Liver (tissue), 9 donors: ENCODE measurements around the gene CACNA1D. TPM values are rescaled to one million over a fixed set of nuclear protein-coding genes. Genes with fewer than 3 reads are reported as not detected.

Experiments used
- DNase-seq: peaks from one replicate; pipeline ENCODE4 v3.0.0-alpha.2; 2017; ENCODE audit warnings: low spot score
- H3K27ac ChIP-seq, 2 donors: one replicate each; pipeline ENCODE4 v1.7.0; 2013; ENCODE audit warnings: inconsistent platforms in 2 of 2, low read length in 2 of 2, control low read depth in 1 of 2, low read depth in 1 of 2, mild to moderate bottlenecking in 1 of 2
- H3K27me3 ChIP-seq, 4 donors: one replicate each; pipeline versions ENCODE4 v1.6.1 to v1.7.0; 2013; ENCODE audit warnings: low read length in 3 of 4, inconsistent platforms in 1 of 4, mild to moderate bottlenecking in 1 of 4, moderate library complexity in 1 of 4; ENCODE audit not compliant: control insufficient read depth in 4 of 4, insufficient read depth in 4 of 4
- H3K36me3 ChIP-seq, 4 donors: one replicate each; pipeline versions ENCODE4 v1.6.1 to v1.7.0; 2013; ENCODE audit warnings: low read length in 3 of 4, mild to moderate bottlenecking in 3 of 4, low read depth in 1 of 4, moderate library complexity in 1 of 4; ENCODE audit not compliant: control insufficient read depth in 4 of 4, insufficient read depth in 3 of 4
- H3K4me1 ChIP-seq, 4 donors: one replicate each; pipeline versions ENCODE4 v1.6.1 to v1.7.0; 2013; ENCODE audit warnings: low read length in 3 of 4, mild to moderate bottlenecking in 3 of 4, moderate library complexity in 1 of 4; ENCODE audit not compliant: control insufficient read depth in 4 of 4, insufficient read depth in 4 of 4
- H3K4me3 ChIP-seq, 3 donors: one replicate each; pipeline versions ENCODE4 v1.6.1 to v1.7.0; 2013; ENCODE audit warnings: low read length in 3 of 3, control low read depth in 1 of 3, low read depth in 1 of 3, mild to moderate bottlenecking in 1 of 3
- H3K9ac ChIP-seq, 2 donors: one replicate each; pipeline ENCODE4 v1.7.0; 2013; ENCODE audit warnings: low read length in 2 of 2, mild to moderate bottlenecking in 2 of 2, moderate library complexity in 2 of 2, control low read depth in 1 of 2, low read depth in 1 of 2
- H3K9me3 ChIP-seq, 4 donors: one replicate each; pipeline versions ENCODE4 v1.6.1 to v1.7.0; 2013; ENCODE audit warnings: low read length in 3 of 4; ENCODE audit not compliant: control insufficient read depth in 4 of 4
- ATF3 ChIP-seq: IDR thresholded peaks from 2 replicates; pipeline ENCODE4 v1.6.1; 2016; ENCODE audit warnings: antibody characterized with exemption
- CTCF ChIP-seq: fragments of 150-350 bp; IDR thresholded peaks from 2 replicates; pipeline ENCODE4 v1.5.1; 2017; ENCODE audit warnings: improper control_type of control experiment, low read depth, low read length; ENCODE audit not compliant: missing input control
- EGR1 ChIP-seq, 2 donors: IDR thresholded peaks; 2 replicates each; pipeline ENCODE4 v1.6.1; 2016 to 2018; ENCODE audit warnings: antibody characterized with exemption in 2 of 2, low read depth in 2 of 2
- FOXA1 ChIP-seq: IDR thresholded peaks from 2 replicates; pipeline ENCODE4 v1.6.1; 2016; ENCODE audit warnings: antibody characterized with exemption
- FOXA2 ChIP-seq: IDR thresholded peaks from 2 replicates; pipeline ENCODE4 v1.6.1; 2016; ENCODE audit warnings: antibody characterized with exemption
- GABPA ChIP-seq, 2 donors: IDR thresholded peaks in 1 of 2; conservative IDR thresholded peaks in 1 of 2; 2 replicates each; pipeline ENCODE4 v1.6.1; 2016; ENCODE audit warnings: antibody characterized with exemption in 2 of 2, mild to moderate bottlenecking in 1 of 2, moderate library complexity in 1 of 2
- HNF4A ChIP-seq, 2 donors: conservative IDR thresholded peaks; 2 replicates each; pipeline ENCODE4 v1.6.1; 2016; ENCODE audit warnings: antibody characterized with exemption in 2 of 2, mild to moderate bottlenecking in 2 of 2
- HNF4G ChIP-seq: IDR thresholded peaks from 2 replicates; pipeline ENCODE4 v1.6.1; 2016; ENCODE audit warnings: antibody characterized with exemption
- JUND ChIP-seq, 2 donors: IDR thresholded peaks; 2 replicates each; pipeline ENCODE4 v1.6.1; 2016; ENCODE audit warnings: antibody characterized with exemption in 2 of 2
- MAX ChIP-seq: IDR thresholded peaks from 2 replicates; pipeline ENCODE4 v1.6.1; 2016; ENCODE audit warnings: antibody characterized with exemption
- NR2F2 ChIP-seq: IDR thresholded peaks from 2 replicates; pipeline ENCODE4 v1.6.1; 2016; ENCODE audit warnings: antibody characterized with exemption
- RAD21 ChIP-seq, 2 donors: IDR thresholded peaks; 2 replicates each; pipeline ENCODE4 v1.6.1; 2016; ENCODE audit warnings: antibody characterized with exemption in 2 of 2, mild to moderate bottlenecking in 2 of 2
- REST ChIP-seq: IDR thresholded peaks from 2 replicates; pipeline ENCODE4 v1.6.1; 2016; ENCODE audit warnings: antibody characterized with exemption, mild to moderate bottlenecking
- RXRA ChIP-seq, 2 donors: IDR thresholded peaks; 2 replicates each; pipeline ENCODE4 v1.6.1; 2017 to 2018; ENCODE audit warnings: antibody characterized with exemption in 2 of 2, mild to moderate bottlenecking in 1 of 2
- SP1 ChIP-seq: IDR thresholded peaks from 2 replicates; pipeline ENCODE4 v1.6.1; 2018; ENCODE audit warnings: antibody characterized with exemption, mild to moderate bottlenecking
- TAF1 ChIP-seq: conservative IDR thresholded peaks from 2 replicates; pipeline ENCODE4 v1.6.1; 2016; ENCODE audit warnings: antibody characterized with exemption, mild to moderate bottlenecking
- YY1 ChIP-seq: IDR thresholded peaks from 2 replicates; pipeline ENCODE4 v1.6.1; 2016; ENCODE audit warnings: antibody characterized with exemption, mild to moderate bottlenecking
- ZBTB33 ChIP-seq: IDR thresholded peaks from 2 replicates; pipeline ENCODE4 v1.6.1; 2016; ENCODE audit warnings: antibody characterized with exemption
- WGBS: extraction: QIAGEN DNeasy Blood & Tissue Kit; methylation state at CpG from one replicate; pipeline ENCODE4 v1.1.7; 2013; 5-methylcytosine and 5-hydroxymethylcytosine counted together
- polyA plus RNA-seq, 2 donors: library from polyadenylated mRNA; stranded (reverse) in 1 of 2; unstranded in 1 of 2; fragments of 200-250 nt in 1 of 2; fragments of >200 nt in 1 of 2; fragmentation: Nextera tagmentation in 1 of 2; extraction: Ambion mirVana in 1 of 2; gene quantifications; one replicate each; pipeline versions ENCODE4 v1.2.1 to v1.2.3, GENCODE V29; 2013 to 2015
- total RNA-seq, 2 donors: library from RNA; depleted of rRNA; stranded (reverse); fragments of >200 nt; gene quantifications; one replicate each; pipeline ENCODE4 v1.2.3, GENCODE V29; 2014
- donor health status: healthy.
- donor health status: healthy.
- donor health status: healthy.
- donor health status: healthy.
- donor health status: healthy.

Gene CACNA1D
- total and polyA plus RNA-seq, 4 donors: 1.8 to 18.9 (median 3.4) TPM

GRCh38 chr3:53772562-53772961 lies 278.2 kb downstream of the CACNA1D start:
- H3K4me1 ChIP-seq: peaks cover 6 to 31% (median 23%) of the 10 kb centered on the region in 4 donors
- no peak for TF ChIP-seq FOXA2
- no peak for TF ChIP-seq SP1
- no peak for TF ChIP-seq ATF3
- no peak for TF ChIP-seq EGR1 (IDR thresholded peaks at IDR 0.05; ENCODE audit: low read depth in 2 of 2)
- TF ChIP-seq CTCF: no peak
- no peak for TF ChIP-seq GABPA (IDR thresholded peaks at IDR 0.05 in 1 of 2, conservative IDR thresholded peaks at IDR 0.05 in 1 of 2)
- no peak for TF ChIP-seq RXRA (IDR thresholded peaks at IDR 0.05)
- no peak for TF ChIP-seq NR2F2
- TF ChIP-seq RAD21 (IDR thresholded peaks at IDR 0.05): no peak
- no peak for TF ChIP-seq YY1
- no peak for TF ChIP-seq ZBTB33
- no peak for TF ChIP-seq TAF1
- no peak for TF ChIP-seq HNF4A (conservative IDR thresholded peaks at IDR 0.05)
- TF ChIP-seq JUND (IDR thresholded peaks at IDR 0.05): no peak
- H3K4me3 ChIP-seq: no peak overlapping the region
- no peaks in the 10 kb centered on the region for H3K36me3 ChIP-seq
- no peak for DNase-seq
- WGBS: 86% methylated on average over 14 of the region's 14 CpGs
- H3K9ac ChIP-seq: no peak overlapping the region
- H3K27me3 ChIP-seq: no peaks in the 10 kb centered on the region
- H3K9me3 ChIP-seq: no peaks in the 10 kb centered on the region
- H3K27ac ChIP-seq: no peak overlapping the region

GRCh38 chr3:53773021-53773436 lies 278.6 kb downstream of the CACNA1D start:
- no peak for DNase-seq
- WGBS: 91% methylated on average over 5 of the region's 5 CpGs
- Histone ChIP-seq H3K9me3 (no peaks in the 10 kb centered on the region), H3K36me3 (no peaks in the 10 kb centered on the region), H3K27me3 (no peaks in the 10 kb centered on the region), H3K27ac (no peak overlapping the region), H3K4me3 (no peak overlapping the region), H3K4me1 (peaks cover 6 to 31% (median 23%) of the 10 kb centered on the region in 4 donors), H3K9ac (no peak overlapping the region)
- TF ChIP-seq EGR1 (IDR thresholded peaks at IDR 0.05; ENCODE audit: low read depth in 2 of 2): no peak
- no peak for TF ChIP-seq JUND (IDR thresholded peaks at IDR 0.05)
- TF ChIP-seq HNF4G: no peak
- no peak for TF ChIP-seq YY1
- no peak for TF ChIP-seq RXRA (IDR thresholded peaks at IDR 0.05)
- no peak for TF ChIP-seq NR2F2
- no peak for TF ChIP-seq REST
- TF ChIP-seq FOXA1: no peak
- no peak for TF ChIP-seq RAD21 (IDR thresholded peaks at IDR 0.05)
- no peak for TF ChIP-seq CTCF
- TF ChIP-seq SP1: no peak
- TF ChIP-seq TAF1: no peak
- no peak for TF ChIP-seq ATF3
- TF ChIP-seq ZBTB33: no peak
- no peak for TF ChIP-seq HNF4A (conservative IDR thresholded peaks at IDR 0.05)
- no peak for TF ChIP-seq MAX
- TF ChIP-seq FOXA2: no peak
